Cardiac septum (tissue), 1 donor: ENCODE data around the gene CDH23. TPM values are rescaled to one million over a fixed set of nuclear protein-coding genes. Genes with fewer than 3 reads are reported as not detected.
"Not testable (repeated sequence)": the region's sequence is repeated elsewhere in the genome, so short reads cannot be mapped to it uniquely, and the experiment has no call there.

Source experiments
- DNase-seq: peaks from one replicate; pipeline ENCODE4 v3.0.0-alpha.2; 2020; ENCODE audit warnings: low spot score
- intact Hi-C: fragments of 100-400 bp; cut with DNase I; formaldehyde crosslinking; loops from one replicate; pipeline ENCODE4 v1.14.0; 2022
- total RNA-seq: library from RNA; stranded (reverse); fragmentation: NEBNext Ultra II Directional; extraction: Animal tissue kit (Norgen Biotek cat#: 25700); gene quantifications from one replicate; pipeline ENCODE4 v1.2.1, GENCODE V29; 2021
- donor health status: DM: no; HTN: no; CAD: no.

Gene CDH23
- total RNA-seq, 1 donor from 2014 or later = 9.3 TPM

GRCh38 chr10:71598621-71599055 lies 201.9 kb downstream of the CDH23 start:
- intact Hi-C loops = no loop called here
- DNase-seq = no peak

GRCh38 chr10:71599518-71599917 lies 202.8 kb downstream of the CDH23 start:
- intact Hi-C loops = no loop called here
- DNase-seq = no peak

GRCh38 chr10:71600242-71600641 lies 203.5 kb downstream of the CDH23 start:
- intact Hi-C loops, DNase-seq: not testable (repeated sequence)

GRCh38 chr10:71600849-71601248 lies 204.1 kb downstream of the CDH23 start:
- DNase-seq = no peak
- intact Hi-C loops = no loop called here

- intact Hi-C loops = no loop called here
- DNase-seq = no peak
These were observed 204.6 kb downstream of the CDH23 start for GRCh38 chr10:71601273-71601672.

- intact Hi-C loops = no loop called here
- no peak for DNase-seq
These were observed 206.4 kb downstream of the CDH23 start for GRCh38 chr10:71603150-71603549.

- intact Hi-C loops = no loop called here
- DNase-seq = no peak
These were observed 207.0 kb downstream of the CDH23 start for GRCh38 chr10:71603754-71604153.

- no peak for DNase-seq
- intact Hi-C loops = no loop called here
These were observed 207.8 kb downstream of the CDH23 start for GRCh38 chr10:71604324-71605018.

GRCh38 chr10:71605263-71605962 lies 208.7 kb downstream of the CDH23 start:
- intact Hi-C loops = no loop called here
- DNase-seq = no peak

- intact Hi-C loops = no loop called here
- DNase-seq = no peak
These were observed 209.7 kb downstream of the CDH23 start for GRCh38 chr10:71606257-71607081.

- DNase-seq = no peak
- intact Hi-C loops = no loop called here
These were observed 210.3 kb downstream of the CDH23 start for GRCh38 chr10:71607082-71607443.

GRCh38 chr10:71608819-71609768 lies 212.4 kb downstream of the CDH23 start:
- peak; percentile 89 for DNase-seq
- intact Hi-C loops = no loop called here

- intact Hi-C loops = loop anchor here (2.0 to 5.0 kb wide), 2 partner anchors 82 to 214 kb away; partner anchors contain the start of gene CDH23
- DNase-seq = no peak
These were observed 213.9 kb downstream of the CDH23 start for GRCh38 chr10:71610651-71611050.

- no peak for DNase-seq
- intact Hi-C loops = loop anchor here (2.0 to 5.0 kb wide), 2 partner anchors 81 to 214 kb away; partner anchors contain the start of gene CDH23
These were observed 214.4 kb downstream of the CDH23 start for GRCh38 chr10:71611131-71611530.

GRCh38 chr10:71611709-71612422 lies 215.1 kb downstream of the CDH23 start:
- intact Hi-C loops = loop anchor here (2.0 to 5.0 kb wide), 2 partner anchors 80 to 215 kb away; partner anchors contain the start of gene CDH23
- DNase-seq = no peak

- intact Hi-C loops = loop anchor here (5.0 kb wide), 1 partner anchor 79 kb away; no protein-coding TSS in a partner anchor
- no peak for DNase-seq
These were observed 216.6 kb downstream of the CDH23 start for GRCh38 chr10:71613261-71613777.

GRCh38 chr10:71613877-71614276 lies 217.2 kb downstream of the CDH23 start:
- intact Hi-C loops = loop anchor here (5.0 kb wide), 1 partner anchor 78 kb away; no protein-coding TSS in a partner anchor
- DNase-seq = no peak

- intact Hi-C loops = loop anchor here (5.0 kb wide), 1 partner anchor 77 kb away; no protein-coding TSS in a partner anchor
These were observed 218.2 kb downstream of the CDH23 start for GRCh38 chr10:71614946-71615345.

More at GRCh38 chr10:71614946-71615345, 218.2 kb downstream of the CDH23 start:
- no peak for DNase-seq
